Prostate gland (tissue), 2 donors: ENCODE data around the gene BTNL8.

Experiments
- CTCF ChIP-seq, 4 experiments: fragments of 200-600 bp in 2 of 4; fragments of 450-650 bp in 2 of 4; sonication (generic) in 2 of 4; IDR thresholded peaks; 1 replicate in 3 of 4; 2 replicates in 1 of 4; pipeline ENCODE4 v1.5.1; 2016 to 2019; ENCODE audit warnings: antibody characterized with exemption in 4 of 4, mild to moderate bottlenecking in 2 of 4, moderate library complexity in 2 of 4
- POLR2A ChIP-seq: fragments of 450-650 bp; IDR thresholded peaks from one replicate; pipeline ENCODE4 v1.6.1; 2016; ENCODE audit warnings: antibody characterized with exemption, mild to moderate bottlenecking

DNA sequence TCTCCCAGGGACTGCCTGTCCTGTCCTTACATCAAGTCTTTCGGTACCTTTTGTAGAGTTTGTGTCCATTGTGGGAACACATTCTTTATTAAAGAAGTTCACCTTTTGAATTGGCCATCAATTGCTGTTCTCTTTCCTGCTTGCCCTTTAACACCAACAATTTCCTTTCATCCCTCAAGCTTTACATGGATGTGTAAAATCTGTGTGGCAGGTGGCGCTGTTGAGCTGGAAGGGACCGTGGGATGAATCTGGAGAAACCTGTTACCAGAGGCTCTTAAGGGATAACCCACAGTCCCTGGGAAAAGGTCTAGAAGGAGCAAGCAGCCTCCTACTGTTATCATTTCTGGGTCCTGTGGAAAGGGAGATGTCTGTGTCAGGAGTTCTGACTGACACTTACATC lies 30.0 kb upstream of the BTNL8 start:
- TF ChIP-seq CTCF (IDR thresholded peaks at IDR 0.05) (peak; percentile 55 to 91 (median 84)), POLR2A (no peak)
